SH-SY5Y (cell line): ENCODE data around the gene CALB2.

Experiments
- GATA2 ChIP-seq: IDR thresholded peaks from 2 replicates; pipeline ENCODE4 v1.6.1; 2011; ENCODE audit warnings: mild to moderate bottlenecking, low read depth, low read length
- GATA3 ChIP-seq: IDR thresholded peaks from 2 replicates; pipeline ENCODE4 v1.6.1; 2011; ENCODE audit warnings: low read depth, mild to moderate bottlenecking, low read length, moderate library complexity

DNA sequence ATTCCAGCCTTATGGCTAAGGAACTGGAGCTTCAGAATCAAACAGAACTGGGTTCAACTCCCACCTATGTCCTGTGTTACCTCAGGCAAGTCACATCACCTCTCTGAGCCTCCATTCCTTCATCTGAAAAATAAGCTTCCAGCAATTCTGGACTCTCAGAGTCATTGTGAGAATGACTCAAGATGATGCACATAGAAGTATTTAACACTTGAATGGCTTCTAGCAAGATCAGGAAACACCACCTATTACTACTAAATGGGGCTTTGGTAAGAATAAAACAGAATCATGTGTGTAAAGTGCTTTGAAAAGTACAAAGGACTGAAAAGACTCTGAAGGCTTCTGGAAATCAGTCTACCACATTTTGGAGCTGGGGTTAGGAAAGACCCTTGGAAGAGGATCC is 30.8 kb upstream of the CALB2 start:
- TF ChIP-seq GATA2, result no peak
- TF ChIP-seq GATA3, result no peak
